C1 segment of cervical spinal cord (tissue), 14 donors: ENCODE results near the gene CLCN4.

ENCODE experiments used
- DNase-seq, 14 donors: peaks; one replicate each; lab custom pipeline; 2025; lab: John Stamatoyannopoulos, UW

CLCN4 gene

DNA sequence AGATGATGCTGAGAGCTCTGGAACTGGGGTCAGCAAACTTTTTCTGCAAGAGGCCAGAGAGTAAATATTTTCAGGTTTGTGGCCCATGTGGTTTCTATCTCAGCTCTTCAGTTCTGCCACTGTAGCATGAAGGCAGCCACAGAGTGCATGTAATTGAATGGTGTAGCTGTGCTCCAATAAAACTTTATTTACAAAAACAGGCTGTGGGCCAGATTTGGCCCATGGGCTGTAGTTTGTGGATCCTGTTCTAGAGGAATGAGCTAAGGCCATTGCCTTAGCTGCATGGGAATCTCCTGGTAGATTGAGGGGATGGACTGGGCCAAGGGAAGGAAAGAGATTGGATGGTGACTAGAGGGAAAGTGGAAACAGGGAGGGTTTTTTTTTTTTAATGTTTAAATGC, 36.8 kb downstream of the CLCN4 start:
- DNase-seq, result no peak

DNA sequence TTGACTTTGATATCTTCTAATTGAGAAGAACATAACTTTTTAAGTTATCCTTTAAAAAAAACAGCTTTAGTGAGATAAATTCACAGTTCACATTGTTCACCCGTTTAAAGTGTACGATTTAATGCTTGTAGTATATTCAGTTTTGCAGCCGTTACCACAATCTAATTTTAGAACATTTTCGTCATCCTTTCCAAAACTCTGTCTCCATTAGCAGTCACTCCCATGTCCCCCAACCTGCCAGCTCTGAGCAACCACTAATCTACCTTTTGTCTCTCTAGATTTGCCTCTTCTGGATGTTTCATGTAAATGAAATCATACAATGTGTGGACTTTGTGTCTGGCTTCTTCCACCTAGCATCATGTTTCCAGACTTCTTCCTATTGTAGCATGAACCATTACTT, 38.6 kb downstream of the CLCN4 start:
- DNase-seq, result no peak

DNA sequence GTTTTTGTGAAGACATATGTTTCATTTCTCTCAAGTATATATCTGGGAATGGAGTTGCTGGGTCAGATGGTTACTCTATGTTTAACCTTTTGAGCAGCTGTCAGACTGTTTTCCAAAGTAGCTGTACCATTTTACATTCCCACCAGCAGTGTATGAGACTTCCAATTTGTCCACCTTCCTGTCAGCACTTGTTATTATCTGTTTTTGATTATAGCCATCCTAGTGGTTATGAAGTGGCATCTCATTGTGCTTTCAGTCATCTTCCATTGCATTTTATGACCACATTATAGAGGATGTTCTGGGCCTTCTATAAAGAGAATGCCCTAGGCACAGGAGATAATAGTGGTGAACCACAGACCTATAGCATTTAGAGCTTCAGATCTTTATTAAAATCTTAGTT, 39.2 kb downstream of the CLCN4 start:
- no peak for DNase-seq

DNA sequence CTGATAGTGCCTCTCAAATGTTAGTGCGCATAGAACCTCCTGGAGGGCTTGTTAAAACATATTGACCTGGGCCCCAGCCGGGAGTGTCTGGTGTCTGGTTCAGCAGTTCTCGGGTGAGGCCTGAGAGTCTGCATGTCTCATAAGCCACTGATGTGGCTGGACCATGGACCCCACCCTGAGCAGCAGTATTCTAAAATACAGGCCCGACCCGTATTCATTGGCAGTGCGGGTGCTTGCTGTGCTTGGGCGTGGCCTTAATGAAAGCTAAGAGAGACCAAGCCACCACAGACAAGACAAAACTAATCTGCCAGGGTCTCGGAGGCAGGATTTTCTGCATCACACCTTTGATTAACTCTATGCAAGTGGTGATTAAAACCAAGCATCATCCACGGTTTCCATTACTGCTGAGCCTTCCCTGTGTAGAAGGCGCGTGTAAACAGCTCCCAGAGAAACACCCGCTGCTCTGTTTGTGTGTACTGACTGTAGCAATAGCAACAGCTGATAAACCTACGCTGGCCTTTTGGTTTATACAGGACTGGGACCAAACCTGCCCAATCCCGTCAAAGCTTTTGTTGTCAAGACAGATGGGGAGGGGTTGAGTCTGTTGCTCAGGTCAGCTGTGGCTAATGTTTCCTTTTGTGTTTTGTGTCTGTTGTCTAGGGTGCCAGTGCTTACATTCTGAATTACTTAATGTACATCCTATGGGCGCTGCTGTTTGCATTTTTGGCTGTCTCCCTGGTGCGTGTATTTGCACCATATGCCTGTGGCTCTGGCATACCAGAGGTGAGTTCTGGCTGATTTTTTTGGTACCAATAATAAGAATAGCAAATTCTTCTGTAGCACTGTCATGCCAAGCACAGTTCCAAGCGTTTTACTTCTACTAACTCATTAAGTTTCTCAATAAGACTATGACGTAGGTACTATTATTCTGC, 40.8 kb downstream of the CLCN4 start:
- no peak for DNase-seq

DNA sequence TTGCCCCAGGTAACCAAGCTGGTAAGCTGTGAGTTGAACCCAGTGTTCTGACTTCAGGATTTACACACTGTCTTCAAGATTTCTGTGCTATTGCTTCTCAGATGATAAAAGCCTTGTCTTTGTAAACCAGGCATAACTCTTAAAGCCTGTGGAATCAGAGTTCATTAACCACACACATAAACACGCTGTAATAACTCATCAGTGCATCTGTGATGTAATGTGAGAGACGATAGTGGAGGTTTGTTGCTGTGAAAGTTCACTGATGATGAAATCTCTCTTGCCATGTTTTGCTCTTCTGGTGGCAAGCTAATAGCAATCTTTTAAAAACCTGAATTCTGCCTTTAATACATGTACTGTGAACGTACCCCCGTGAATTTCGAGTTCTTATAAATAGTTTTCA, 41.5 kb downstream of the CLCN4 start:
- no peak for DNase-seq

DNA sequence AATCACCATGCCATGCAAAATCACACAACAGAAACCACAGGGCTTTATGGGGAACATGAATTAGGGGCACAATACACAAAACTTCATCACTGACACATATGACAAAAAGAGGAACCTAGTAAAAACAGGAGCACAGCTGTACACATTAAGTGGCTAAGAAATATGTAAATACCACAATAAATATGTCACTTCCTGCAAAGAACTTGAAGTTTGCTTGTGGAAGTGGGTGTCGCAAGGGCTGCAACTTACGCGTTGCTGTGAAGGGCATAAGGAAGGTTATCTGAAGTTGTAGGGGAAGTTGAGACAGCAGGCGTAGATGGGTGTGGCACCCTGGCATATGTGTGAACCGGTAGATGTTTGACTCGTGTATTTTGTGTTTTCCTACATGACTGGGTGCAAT, 42.4 kb downstream of the CLCN4 start:
- DNase-seq, result no peak

DNA sequence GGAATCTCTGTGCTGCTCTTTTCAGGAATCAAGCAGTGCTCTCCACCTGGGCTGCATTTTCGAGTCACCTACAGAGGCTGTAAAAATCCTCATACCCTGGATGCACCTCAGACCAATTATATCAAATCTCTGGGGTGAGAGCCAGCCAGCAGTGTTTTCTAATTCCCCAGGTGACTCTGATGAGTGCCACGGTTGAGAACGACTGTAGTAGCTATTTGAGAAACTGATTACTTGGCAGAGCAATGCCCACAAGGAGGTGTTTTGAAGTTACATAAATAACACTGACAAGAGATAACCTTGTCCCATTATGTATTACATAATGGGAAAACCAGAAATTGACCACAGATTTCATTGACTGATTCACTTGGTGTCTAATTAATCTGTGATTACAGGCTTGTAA, 46.8 kb downstream of the CLCN4 start:
- DNase-seq, result no peak

DNA sequence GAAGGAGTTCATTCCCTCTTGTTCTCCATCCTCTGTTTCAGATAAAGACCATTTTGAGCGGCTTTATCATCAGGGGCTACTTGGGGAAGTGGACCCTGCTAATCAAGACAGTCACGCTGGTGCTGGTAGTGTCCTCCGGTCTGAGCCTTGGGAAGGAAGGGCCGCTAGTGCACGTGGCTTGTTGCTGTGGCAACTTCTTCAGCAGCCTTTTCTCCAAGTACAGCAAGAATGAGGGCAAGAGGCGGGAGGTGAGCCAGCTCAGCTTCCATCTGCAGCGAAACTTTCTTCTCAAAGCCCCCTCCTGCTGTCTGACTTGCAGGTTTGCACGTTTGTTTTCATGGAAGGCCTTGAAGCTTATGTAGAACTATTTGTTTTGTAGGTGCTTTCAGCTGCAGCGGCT, 49.5 kb downstream of the CLCN4 start:
- no peak for DNase-seq

DNA sequence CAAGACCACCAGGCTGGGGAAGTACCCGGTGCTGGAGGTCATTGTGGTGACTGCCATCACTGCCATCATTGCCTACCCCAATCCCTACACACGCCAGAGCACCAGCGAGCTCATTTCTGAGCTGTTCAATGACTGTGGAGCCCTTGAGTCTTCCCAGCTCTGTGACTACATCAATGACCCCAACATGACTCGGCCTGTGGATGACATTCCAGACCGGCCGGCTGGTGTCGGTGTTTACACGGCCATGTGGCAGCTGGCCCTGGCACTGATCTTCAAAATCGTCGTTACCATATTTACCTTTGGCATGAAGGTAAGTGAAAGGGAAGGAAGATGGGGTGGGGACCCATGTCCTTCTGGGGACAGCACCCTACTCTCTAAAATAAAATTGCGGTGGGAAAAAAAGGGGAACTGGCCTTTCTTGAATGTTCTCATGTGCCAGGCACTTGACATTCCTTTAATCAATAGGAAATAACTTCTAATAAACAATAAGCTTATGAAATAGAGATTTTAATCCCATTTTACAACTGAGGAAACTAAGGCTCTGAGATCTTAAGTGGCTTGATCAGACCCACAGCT, 51.6 kb downstream of the CLCN4 start:
- DNase-seq, result no peak

DNA sequence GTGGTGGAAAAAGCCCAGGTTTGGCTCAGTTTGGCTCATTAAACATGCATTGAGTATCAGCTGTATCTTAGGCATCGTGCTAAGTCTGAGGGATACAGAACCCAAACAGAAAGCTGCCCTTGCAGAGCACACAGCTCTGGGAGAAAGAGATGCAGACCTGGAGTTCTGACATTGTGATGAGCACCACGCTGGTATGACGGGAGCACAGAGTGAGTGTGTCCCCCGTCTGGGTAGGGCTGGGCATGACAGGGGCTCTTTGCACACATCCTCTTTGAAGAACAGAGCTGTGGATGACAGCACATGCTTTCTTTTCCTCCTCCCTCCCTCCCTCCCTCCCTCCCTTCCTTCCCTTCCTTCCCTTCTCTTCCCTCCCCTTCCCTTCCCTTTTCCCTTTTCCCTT, 52.2 kb downstream of the CLCN4 start:
- DNase-seq, result no peak

DNA sequence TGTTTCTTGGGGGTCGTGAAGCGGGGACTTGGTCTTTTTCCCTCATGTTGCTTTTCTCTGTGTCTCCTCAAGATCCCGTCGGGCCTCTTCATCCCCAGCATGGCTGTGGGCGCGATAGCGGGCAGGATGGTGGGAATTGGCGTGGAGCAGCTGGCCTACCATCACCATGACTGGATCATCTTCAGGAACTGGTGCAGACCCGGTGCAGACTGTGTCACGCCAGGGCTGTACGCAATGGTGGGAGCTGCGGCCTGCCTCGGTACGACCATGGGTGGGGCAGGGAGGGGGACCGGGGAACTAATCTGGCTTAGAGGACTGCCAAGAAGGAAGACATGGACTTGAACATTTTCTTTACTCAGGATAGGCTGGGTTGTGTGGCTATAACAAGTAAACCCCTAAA, 55.6 kb downstream of the CLCN4 start:
- DNase-seq, result no peak

DNA sequence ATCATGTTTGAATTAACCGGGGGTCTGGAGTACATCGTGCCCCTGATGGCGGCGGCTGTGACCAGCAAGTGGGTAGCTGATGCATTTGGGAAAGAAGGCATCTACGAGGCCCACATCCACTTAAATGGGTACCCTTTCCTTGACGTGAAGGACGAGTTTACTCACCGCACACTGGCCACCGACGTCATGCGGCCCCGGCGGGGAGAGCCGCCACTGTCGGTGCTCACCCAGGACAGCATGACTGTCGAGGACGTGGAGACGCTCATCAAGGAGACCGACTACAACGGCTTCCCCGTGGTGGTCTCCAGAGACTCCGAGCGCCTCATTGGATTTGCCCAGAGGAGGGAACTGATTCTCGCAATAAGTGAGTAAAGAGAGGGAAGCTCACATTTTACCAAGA, 56.9 kb downstream of the CLCN4 start:
- DNase-seq, result no peak

DNA sequence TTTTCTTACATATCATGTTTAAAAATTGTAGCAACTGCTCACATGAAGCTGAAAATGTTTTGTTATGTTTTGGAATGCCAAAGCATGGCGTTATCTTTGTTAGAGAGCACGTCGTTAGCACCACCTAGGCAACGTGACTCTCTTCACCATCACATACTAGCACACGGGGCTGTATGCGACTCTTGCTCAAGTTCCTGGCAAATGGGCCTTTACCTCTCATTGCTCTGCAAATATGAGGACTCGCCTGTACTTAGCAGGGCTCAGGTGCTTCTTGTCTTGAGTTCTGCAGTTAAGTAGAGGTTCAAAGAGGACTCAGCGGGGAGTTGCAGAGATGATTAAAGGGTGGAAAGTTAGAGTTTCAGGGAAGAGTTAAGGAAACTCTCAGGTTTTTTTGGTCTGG, 59.4 kb downstream of the CLCN4 start:
- DNase-seq, result no peak

DNA sequence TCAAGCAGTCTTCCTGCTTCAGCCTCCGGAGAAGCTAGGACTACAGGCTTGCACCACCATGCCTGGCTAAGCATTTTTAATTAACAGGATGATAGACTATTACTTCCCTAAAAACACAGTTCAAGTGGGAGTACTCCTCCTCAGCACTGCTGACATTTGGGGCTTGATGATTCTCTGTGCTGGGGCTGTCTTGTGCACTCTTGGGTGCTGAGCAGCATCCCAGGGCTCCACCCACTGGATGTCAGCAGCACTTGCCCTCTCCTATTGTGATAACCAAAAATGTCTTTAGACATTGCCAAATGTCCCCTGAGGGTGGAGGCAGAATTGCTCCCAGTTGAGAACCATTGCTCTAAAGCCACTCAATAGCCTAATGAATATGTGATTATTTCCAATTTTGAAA, 60.4 kb downstream of the CLCN4 start:
- DNase-seq, result no peak

DNA sequence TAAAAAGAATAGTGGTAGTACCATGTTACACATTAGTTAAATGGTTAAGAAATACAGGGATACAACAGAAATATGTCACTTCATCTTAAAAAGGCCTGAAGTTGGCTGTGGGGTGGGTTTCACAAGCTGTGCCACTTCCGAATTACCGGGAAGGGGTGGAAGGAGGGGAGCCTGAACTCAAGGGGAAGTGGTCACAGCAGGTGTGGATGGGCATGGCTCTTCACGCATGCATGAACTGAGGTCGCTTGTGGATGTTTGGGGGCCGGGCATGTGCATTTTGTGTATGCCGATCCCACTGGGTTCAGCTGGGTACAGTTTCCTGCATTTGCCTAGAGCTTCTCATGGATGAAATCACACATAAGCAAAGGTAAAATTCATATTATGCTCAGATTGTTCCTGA, 64.9 kb downstream of the CLCN4 start:
- no peak for DNase-seq

DNA sequence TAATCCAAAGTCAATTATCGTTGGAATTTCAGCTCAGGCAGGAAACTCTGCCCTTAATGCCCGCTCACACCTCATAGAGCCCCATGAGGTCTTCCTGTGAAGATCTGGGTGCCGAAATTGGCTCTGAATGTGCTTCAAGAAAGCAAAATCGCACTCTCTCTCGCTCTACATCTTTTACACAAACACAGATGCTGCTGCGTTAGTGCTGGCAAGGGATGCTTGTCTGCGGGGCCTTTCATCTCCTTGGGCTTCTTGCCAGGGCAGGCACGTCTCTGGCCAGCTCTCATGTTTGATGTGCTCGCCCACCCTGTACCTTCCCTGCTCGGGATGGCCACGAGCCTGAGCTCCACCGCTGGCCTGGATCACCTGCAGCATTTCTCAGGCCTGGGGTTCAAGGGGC, 66.5 kb downstream of the CLCN4 start:
- DNase-seq, result no peak

DNA sequence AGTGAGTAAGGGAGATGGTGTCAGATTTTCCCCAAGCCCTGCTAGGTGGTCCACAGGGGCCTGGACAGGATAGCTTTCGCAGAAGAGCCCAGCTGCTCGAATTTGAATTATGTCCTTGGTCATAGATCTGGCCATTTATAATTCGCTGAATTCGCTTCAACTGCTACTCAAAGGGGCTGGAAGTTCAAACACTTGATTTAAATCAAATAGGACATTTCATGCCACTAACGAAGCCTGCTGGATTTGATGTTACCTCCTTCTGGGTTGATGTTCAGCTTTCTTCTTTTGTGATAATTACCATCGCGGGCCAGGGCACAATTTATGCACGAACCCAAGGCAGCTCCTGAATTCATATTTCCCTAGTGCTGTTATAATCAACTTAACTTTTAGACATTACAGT, 67.0 kb downstream of the CLCN4 start:
- DNase-seq, result no peak

DNA sequence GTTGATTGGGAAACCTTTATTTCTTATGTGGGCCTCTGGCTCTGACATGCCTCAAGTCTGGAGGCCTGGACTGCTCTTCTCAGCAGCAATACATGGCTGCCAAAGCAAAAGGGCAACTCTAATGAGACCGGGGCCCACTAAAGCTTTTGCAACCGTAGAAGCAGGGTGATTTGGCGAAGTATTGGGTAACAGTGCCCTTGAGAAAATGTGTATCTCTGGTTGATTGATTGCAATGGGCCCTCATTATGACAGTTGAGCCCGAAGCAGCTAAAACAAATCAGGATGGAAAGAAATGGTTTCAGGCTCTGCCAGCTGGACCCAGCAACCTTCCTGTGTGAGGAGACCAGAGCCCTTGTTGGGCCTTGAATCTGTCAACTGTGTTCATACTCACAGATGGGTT, 73.4 kb downstream of the CLCN4 start:
- no peak for DNase-seq

DNA sequence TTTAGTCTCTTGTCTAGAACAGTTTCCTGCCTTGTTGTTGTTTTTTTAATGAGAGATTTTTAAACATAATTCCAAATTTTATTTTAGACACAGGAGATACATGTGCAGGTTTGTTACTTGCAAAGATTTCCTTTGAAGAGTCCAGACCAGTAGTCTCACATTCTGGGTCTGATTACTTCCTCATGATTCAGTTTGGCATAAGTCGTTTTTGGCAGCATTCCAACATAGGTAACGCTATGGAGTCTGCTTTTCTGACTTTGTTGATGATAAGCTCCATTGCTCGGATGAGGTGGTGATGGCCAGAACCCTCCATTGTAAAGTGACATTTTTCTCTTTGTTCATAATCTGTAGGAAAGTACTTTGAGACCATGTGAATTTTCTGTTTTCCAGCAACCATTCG, 74.7 kb downstream of the CLCN4 start:
- DNase-seq, result no peak

DNA sequence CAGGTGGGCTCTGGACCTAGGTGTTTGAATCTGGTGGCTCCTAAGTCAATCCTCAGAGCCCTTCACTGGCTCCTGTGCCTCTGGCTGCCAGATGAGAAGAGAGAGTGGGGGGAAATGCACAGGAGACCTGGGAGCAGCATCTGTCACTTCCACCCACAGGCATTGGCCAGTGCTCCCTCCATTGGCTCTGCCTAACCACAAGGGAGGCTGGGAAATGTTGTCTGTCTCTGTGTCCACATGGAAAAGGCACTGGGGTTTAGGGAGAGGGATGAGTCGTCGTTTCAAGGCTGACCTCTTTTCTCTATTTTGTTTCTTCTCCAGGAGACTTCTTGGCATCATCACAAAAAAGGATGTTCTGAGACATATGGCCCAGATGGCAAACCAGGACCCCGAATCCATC, 76.4 kb downstream of the CLCN4 start:
- peak in 1 of 14 donors; percentile 9 for DNase-seq

DNA sequence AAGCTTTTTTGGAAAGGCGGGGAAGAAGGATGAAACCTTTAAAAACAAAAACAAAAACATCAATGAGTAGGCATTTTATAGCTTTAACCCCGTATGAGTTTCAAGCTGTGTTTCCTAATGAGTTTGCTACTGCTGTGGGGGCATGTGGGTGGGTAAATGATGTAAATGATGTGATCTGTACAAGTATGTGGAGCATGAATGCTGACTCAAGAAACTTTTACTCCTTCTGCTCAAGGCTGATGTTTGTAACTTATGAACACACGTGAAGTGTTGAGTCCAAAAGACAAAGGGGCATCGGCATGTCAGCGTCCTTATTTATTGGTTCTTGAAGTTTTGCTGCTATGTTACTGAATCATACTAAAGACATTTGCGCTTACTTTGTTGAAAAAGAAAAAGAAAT, 76.9 kb downstream of the CLCN4 start:
- DNase-seq, result no peak

DNA sequence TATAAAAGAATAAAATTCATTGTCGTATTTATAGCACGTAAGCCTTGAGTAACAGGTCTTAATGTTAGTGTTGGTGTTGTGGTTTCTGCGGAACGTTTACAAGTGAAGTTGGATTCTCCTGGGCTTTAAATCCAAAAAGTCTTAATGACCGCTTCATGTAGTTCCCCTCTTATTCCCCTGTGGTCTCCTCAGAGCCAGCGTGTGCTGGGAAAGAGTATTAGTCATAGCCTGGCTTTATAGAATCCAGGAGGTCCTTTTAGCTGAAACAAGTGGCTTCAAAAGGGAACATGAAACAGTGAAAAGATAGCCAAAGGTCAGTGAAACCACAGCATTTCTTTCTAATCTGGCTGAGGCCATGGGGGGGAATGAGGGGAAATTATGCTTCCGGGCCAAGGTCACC, 79.1 kb downstream of the CLCN4 start:
- DNase-seq, result no peak

DNA sequence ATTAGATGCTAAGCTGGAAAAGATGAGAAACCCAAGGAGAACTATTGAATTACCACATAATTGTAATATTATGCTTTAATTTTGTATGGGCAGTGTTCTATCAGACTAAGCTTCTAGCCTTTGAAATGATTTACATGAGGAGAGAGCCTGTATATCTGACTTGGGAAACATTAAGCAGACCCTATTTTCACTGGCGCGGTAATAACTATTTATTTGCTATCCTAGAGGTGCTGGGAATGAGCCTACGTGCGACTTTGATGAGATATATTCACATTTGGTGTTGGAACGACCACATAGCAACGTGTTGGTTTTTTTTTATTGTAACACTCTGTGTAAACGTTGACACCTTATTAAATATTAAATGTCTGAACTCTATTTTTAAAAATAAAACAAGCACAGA, 80.5 kb downstream of the CLCN4 start:
- DNase-seq, result no peak
